H1 (cell line): ENCODE results near the gene GP2. TPM values are rescaled to one million over a fixed set of nuclear protein-coding genes. Genes with fewer than 3 reads are reported as not detected.

Source experiments
- MAFK ChIP-seq: IDR thresholded peaks from 2 replicates; pipeline ENCODE4 v1.6.1; 2012; ENCODE audit warnings: low read depth, mild to moderate bottlenecking, improper control_type of control experiment, low read length
- USF2 ChIP-seq: IDR thresholded peaks from 2 replicates; pipeline ENCODE4 v1.6.1; 2011; ENCODE audit warnings: low read length, improper control_type of control experiment
- polyA plus RNA-seq, 7 experiments: library from polyadenylated mRNA; depleted of rRNA in 3 of 7; stranded (reverse) in 5 of 7; unstranded in 2 of 7; fragments of >200 nt in 5 of 7; fragments of 200-250 nt in 2 of 7; gene quantifications; 1 replicate in 5 of 7; 2 replicates in 1 of 7; 4 replicates in 1 of 7; pipeline versions ENCODE4 v1.2.1 to v1.2.3, GENCODE V29; 2011 to 2013; ENCODE audit warnings: missing spikeins in 2 of 7, mixed read lengths in 2 of 7
- total RNA-seq: library from RNA; stranded (reverse); fragmentation: NEBNext Ultra II Directional; extraction: Animal tissue kit (Norgen Biotek cat#: 25700); gene quantifications from 2 replicates; pipeline ENCODE4 v1.2.1, GENCODE V29; 2021

Gene GP2
- total and polyA plus RNA-seq, 2 of the 8 experiments (the other 6 are each of a cell fraction or from before 2014, with no cell fraction given), result not detected

GRCh38 chr16:20306401-20306800 lies 20.9 kb downstream of the GP2 start (continued):
- TF ChIP-seq USF2 (no peak), MAFK (no peak)
